Measurements from ENCODE around the gene NEUROD2. TPM values are rescaled to one million over a fixed set of nuclear protein-coding genes. Genes with fewer than 3 reads are reported as not detected.

NEUROD2 gene
- total and polyA plus RNA-seq, 2 of the 13 experiments (the other 11 are each of a cell fraction or from before 2014, with no cell fraction given), result not detected

DNA sequence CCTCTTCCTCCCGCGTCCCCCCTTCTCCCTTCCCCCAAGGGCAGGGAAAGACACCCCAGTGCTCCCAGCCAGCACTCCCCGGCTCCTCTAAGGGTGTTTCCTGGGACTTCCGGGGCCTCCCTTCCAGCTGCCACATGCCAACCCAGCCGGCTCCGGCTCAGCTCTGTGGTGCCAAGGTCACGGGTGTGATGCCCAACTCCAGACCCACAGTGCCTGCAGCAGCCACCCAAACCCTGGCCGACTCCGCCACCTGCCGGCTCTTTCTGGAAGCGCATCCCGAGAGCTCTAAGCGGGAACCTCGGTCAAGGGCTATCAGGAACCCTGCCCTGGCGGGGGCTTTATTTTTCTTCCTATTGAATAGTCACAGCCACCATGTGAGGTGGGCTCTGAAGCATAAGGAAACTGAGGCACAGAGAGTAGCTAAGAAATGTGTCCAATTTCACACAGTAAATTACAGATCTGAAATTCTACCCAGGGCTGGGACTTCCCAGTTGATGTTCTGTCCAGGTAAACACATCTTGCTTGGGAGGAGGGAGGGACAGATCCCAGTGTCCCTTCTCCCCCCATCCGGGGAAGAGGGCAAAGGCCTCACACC lies 15.7 kb upstream of the NEUROD2 start (continued):
- TF ChIP-seq SOX13 (IDR thresholded peaks at IDR 0.05) (no peak), SOX13 (CRISPR knock-in tag; conservative IDR thresholded peaks at IDR 0.05 in 1 of 2, IDR thresholded peaks at IDR 0.05 in 1 of 2) (0 out of 4 replicates have a peak, but pooled peaks of 1 of the 2 experiments have one; percentile 6), ATF2 (CRISPR knock-in tag; IDR thresholded peaks at IDR 0.05) (no peak), ZNF30 (CRISPR knock-in tag; IDR thresholded peaks at IDR 0.05) (no peak), ZNF83 (CRISPR knock-in tag; IDR thresholded peaks at IDR 0.05; ENCODE audit: borderline replicate concordance) (no peak), ZNF687 (CRISPR knock-in tag; IDR thresholded peaks at IDR 0.05) (peak; percentile 48), HOXA5 (CRISPR knock-in tag; IDR thresholded peaks at IDR 0.05) (no peak), ZNF24 (IDR thresholded peaks at IDR 0.05) (no peak), ZNF382 (CRISPR knock-in tag; IDR thresholded peaks at IDR 0.05; ENCODE audit: borderline replicate concordance) (no peak), ARNT (IDR thresholded peaks at IDR 0.05) (no peak), ERF (CRISPR knock-in tag; IDR thresholded peaks at IDR 0.05) (no peak), RXRA (CRISPR knock-in tag; IDR thresholded peaks at IDR 0.05) (0 out of 2 replicates have a peak, but pooled peaks have one; percentile 25), TCF7 (IDR thresholded peaks at IDR 0.05; ENCODE audit: low read depth) (no peak), GATAD2A (CRISPR knock-in tag; IDR thresholded peaks at IDR 0.05) (0 out of 2 replicates have a peak, but pooled peaks have one; percentile 25), ZNF343 (CRISPR knock-in tag; IDR thresholded peaks at IDR 0.05) (no peak), TFAP4 (IDR thresholded peaks at IDR 0.05; ENCODE audit: borderline replicate concordance, low read depth) (no peak), ZNF496 (CRISPR knock-in tag; IDR thresholded peaks at IDR 0.05; ENCODE audit: insufficient replicate concordance) (no peak), SMYD3 (CRISPR knock-in tag; IDR thresholded peaks at IDR 0.05) (no peak), ZNF230 (CRISPR knock-in tag; IDR thresholded peaks at IDR 0.05) (no peak), RFX5 (IDR thresholded peaks at IDR 0.05; ENCODE audit: low read depth, low read length) (no peak)
- TF ChIP-seq, protein P1, sequence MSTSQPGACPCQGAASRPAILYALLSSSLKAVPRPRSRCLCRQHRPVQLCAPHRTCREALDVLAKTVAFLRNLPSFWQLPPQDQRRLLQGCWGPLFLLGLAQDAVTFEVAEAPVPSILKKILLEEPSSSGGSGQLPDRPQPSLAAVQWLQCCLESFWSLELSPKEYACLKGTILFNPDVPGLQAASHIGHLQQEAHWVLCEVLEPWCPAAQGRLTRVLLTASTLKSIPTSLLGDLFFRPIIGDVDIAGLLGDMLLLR (CRISPR knock-in tag; IDR thresholded peaks at IDR 0.05), result no peak
- TF ChIP-seq, protein P2, sequence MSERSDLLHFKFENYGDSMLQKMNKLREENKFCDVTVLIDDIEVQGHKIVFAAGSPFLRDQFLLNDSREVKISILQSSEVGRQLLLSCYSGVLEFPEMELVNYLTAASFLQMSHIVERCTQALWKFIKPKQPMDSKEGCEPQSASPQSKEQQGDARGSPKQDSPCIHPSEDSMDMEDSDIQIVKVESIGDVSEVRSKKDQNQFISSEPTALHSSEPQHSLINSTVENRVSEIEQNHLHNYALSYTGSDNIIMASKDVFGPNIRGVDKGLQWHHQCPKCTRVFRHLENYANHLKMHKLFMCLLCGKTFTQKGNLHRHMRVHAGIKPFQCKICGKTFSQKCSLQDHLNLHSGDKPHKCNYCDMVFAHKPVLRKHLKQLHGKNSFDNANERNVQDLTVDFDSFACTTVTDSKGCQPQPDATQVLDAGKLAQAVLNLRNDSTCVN (CRISPR knock-in tag; IDR thresholded peaks at IDR 0.05; ENCODE audit: borderline replicate concordance), result peak; percentile 27; the same call in 1 of the 2 replicates
- TF ChIP-seq, protein P3, sequence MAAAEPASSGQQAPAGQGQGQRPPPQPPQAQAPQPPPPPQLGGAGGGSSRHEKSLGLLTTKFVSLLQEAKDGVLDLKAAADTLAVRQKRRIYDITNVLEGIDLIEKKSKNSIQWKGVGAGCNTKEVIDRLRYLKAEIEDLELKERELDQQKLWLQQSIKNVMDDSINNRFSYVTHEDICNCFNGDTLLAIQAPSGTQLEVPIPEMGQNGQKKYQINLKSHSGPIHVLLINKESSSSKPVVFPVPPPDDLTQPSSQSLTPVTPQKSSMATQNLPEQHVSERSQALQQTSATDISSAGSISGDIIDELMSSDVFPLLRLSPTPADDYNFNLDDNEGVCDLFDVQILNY (CRISPR knock-in tag; conservative IDR thresholded peaks at IDR 0.05), result no peak

Measured in HepG2 (cell line).